Measurements from ENCODE around the gene VWC2. TPM values are rescaled to one million over a fixed set of nuclear protein-coding genes. Genes with fewer than 3 reads are reported as not detected.

VWC2 gene
- total and polyA plus RNA-seq, 2 of the 4 experiments (the other 2 are of a cell fraction): not detected

DNA sequence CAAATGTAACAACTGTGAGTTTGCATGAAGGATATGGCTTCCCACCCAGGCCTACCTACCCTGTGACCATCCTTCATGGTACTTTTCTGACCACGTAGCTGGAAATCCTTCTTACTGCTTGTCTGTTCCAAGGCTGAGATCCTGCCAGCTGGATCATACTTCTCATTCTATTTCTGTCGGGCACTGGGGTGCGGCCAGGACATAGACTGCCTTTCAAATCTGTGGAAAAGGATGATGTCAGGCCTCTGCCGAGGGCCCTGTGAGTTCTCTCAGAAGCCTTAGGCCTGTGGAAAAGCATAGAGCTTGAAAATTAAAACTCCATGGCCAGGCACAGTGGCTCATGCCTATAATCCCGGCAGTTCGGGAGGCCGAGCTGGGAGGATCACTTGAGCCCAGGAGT lies 10.0 kb downstream of the VWC2 start:
- intact Hi-C loops (cut with micrococcal nuclease): no loop called here
- no TSS peak for BruUV-seq (replicated peaks)
- no peak overlapping the region for H4K8ac ChIP-seq (ENCODE audit: low read depth in 2 of 2, low read length in 2 of 2)
- ATAC-seq (ENCODE audit: low read depth): no peak
- no peak overlapping the region for H2BK15ac ChIP-seq (ENCODE audit: low read depth, low read length)
- no peak overlapping the region for H3K4me3 ChIP-seq (ENCODE audit: insufficient read depth, low read depth, low read length)
- no peak overlapping the region for H3K23ac ChIP-seq (ENCODE audit: low read depth, low read length)
- no peak overlapping the region for H3K4me2 ChIP-seq (ENCODE audit: low read depth, low read length)
- H4K91ac ChIP-seq (ENCODE audit: insufficient read depth, low read depth, low read length): no peak overlapping the region
- H3K4ac ChIP-seq (ENCODE audit: low read depth, low read length): no peak overlapping the region
- dilution Hi-C loops (cut with HindIII; ENCODE audit: low sequenced_read_pairs, unreplicated experiment): no loop called here
- ChIA-PET POLR2A (ENCODE audit: unreplicated experiment) (no interaction called here), CTCF (no interaction called here)
- H2AK5ac ChIP-seq (ENCODE audit: low read depth, low read length): no peak overlapping the region
- H3K79me1 ChIP-seq (ENCODE audit: low read depth in 1 of 2, low read length in 2 of 2): no peaks in the 10 kb centered on the region
- H3K27ac ChIP-seq (ENCODE audit: insufficient read depth, low read length): no peak overlapping the region
- TF ChIP-seq MXI1 (IDR thresholded peaks at IDR 0.05; ENCODE audit: borderline replicate concordance, low read depth, low read length): no peak
- no peak for TF ChIP-seq MAFK (IDR thresholded peaks at IDR 0.05; ENCODE audit: low read depth, low read length)
- TF ChIP-seq, protein P1, sequence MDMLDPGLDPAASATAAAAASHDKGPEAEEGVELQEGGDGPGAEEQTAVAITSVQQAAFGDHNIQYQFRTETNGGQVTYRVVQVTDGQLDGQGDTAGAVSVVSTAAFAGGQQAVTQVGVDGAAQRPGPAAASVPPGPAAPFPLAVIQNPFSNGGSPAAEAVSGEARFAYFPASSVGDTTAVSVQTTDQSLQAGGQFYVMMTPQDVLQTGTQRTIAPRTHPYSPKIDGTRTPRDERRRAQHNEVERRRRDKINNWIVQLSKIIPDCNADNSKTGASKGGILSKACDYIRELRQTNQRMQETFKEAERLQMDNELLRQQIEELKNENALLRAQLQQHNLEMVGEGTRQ (IDR thresholded peaks at IDR 0.05; ENCODE audit: low read depth, low read length): no peak
- no peak for TF ChIP-seq BHLHE40 (IDR thresholded peaks at IDR 0.05; ENCODE audit: low read depth, low read length)
- TF ChIP-seq RFX5 (IDR thresholded peaks at IDR 0.05; ENCODE audit: low read depth, low read length): no peak
- no peak for TF ChIP-seq MAZ (IDR thresholded peaks at IDR 0.05; ENCODE audit: borderline replicate concordance, low read depth, low read length)
- no peak for TF ChIP-seq CHD1 (IDR thresholded peaks at IDR 0.05; ENCODE audit: low read depth, low read length)
- TF ChIP-seq, protein P2, sequence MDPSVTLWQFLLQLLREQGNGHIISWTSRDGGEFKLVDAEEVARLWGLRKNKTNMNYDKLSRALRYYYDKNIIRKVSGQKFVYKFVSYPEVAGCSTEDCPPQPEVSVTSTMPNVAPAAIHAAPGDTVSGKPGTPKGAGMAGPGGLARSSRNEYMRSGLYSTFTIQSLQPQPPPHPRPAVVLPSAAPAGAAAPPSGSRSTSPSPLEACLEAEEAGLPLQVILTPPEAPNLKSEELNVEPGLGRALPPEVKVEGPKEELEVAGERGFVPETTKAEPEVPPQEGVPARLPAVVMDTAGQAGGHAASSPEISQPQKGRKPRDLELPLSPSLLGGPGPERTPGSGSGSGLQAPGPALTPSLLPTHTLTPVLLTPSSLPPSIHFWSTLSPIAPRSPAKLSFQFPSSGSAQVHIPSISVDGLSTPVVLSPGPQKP (IDR thresholded peaks at IDR 0.05; ENCODE audit: borderline replicate concordance, low read depth, low read length): no peak
- no peak for TF ChIP-seq RCOR1 (IDR thresholded peaks at IDR 0.05; ENCODE audit: insufficient replicate concordance, low read length)
- TF ChIP-seq FOS (IDR thresholded peaks at IDR 0.05; ENCODE audit: low read depth, low read length): no peak
- TF ChIP-seq CEBPB (IDR thresholded peaks at IDR 0.05; ENCODE audit: low read depth, low read length): no peak
- TF ChIP-seq, protein P3, sequence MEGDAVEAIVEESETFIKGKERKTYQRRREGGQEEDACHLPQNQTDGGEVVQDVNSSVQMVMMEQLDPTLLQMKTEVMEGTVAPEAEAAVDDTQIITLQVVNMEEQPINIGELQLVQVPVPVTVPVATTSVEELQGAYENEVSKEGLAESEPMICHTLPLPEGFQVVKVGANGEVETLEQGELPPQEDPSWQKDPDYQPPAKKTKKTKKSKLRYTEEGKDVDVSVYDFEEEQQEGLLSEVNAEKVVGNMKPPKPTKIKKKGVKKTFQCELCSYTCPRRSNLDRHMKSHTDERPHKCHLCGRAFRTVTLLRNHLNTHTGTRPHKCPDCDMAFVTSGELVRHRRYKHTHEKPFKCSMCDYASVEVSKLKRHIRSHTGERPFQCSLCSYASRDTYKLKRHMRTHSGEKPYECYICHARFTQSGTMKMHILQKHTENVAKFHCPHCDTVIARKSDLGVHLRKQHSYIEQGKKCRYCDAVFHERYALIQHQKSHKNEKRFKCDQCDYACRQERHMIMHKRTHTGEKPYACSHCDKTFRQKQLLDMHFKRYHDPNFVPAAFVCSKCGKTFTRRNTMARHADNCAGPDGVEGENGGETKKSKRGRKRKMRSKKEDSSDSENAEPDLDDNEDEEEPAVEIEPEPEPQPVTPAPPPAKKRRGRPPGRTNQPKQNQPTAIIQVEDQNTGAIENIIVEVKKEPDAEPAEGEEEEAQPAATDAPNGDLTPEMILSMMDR (conservative IDR thresholded peaks at IDR 0.05; ENCODE audit: low read depth, low read length): no peak
- DNase-seq: no peak
- no peak overlapping the region for H4K5ac ChIP-seq (ENCODE audit: low read depth, low read length)
- no peaks in the 10 kb centered on the region for H3K27me3 ChIP-seq (ENCODE audit: control insufficient read depth, insufficient read depth, low read length)
- 60% methylated on average over 2 of the region's 7 CpGs; no CpG with 5 or more reads in 1 of the 2 experiments for WGBS, 2 experiments (ENCODE audit: extremely low coverage in 2 of 2, insufficient read length in 1 of 2)
- H2BK120ac ChIP-seq (ENCODE audit: low read depth, low read length): no peak overlapping the region
- H3K36me3 ChIP-seq (ENCODE audit: control insufficient read depth, insufficient read depth, low read length): no peaks in the 10 kb centered on the region
- no peaks in the 10 kb centered on the region for H3K9me1 ChIP-seq (ENCODE audit: insufficient read depth, low read length)
- H2AK9ac ChIP-seq (replicated peaks; ENCODE audit: low read depth, low read length, poor library complexity): no peak overlapping the region
- H2BK5ac ChIP-seq (ENCODE audit: low read depth, low read length, poor library complexity, severe bottlenecking): no peak overlapping the region
- no peak overlapping the region for H2AFZ ChIP-seq (replicated peaks; ENCODE audit: low read length, poor library complexity)
- in situ Hi-C loops (cut with MboI; ENCODE audit: low sequenced_read_pairs): no loop called here
- H3K4me1 ChIP-seq (ENCODE audit: control insufficient read depth, insufficient read depth, low read length): no peaks in the 10 kb centered on the region
- no peak overlapping the region for H3K56ac ChIP-seq (ENCODE audit: extremely low read depth, insufficient read depth, low read length)
- peaks cover 9% of the 10 kb centered on the region for H3K9me3 ChIP-seq (ENCODE audit: control insufficient read depth, insufficient read depth, low read length)
- H3K9ac ChIP-seq (ENCODE audit: low read depth, low read length): no peak overlapping the region
- no peak overlapping the region for H3K14ac ChIP-seq (replicated peaks; ENCODE audit: low read depth, low read length)
- no peak overlapping the region for H3K18ac ChIP-seq (ENCODE audit: low read depth, low read length)
- H2BK20ac ChIP-seq (ENCODE audit: low read depth, low read length): no peak overlapping the region
- H4K20me1 ChIP-seq (ENCODE audit: insufficient read depth, low read length): no peaks in the 10 kb centered on the region

Measured in IMR-90 (cell line).